ENCODE data around the gene RAB30.

Gene RAB30

GRCh38 chr11:83007477-83007876, 64.2 kb downstream of the RAB30 start:
- no peaks in the 10 kb centered on the region for H3K9me3 ChIP-seq (ENCODE audit: control insufficient read depth, insufficient read depth, low read length)
- peak overlapping the region; percentile 57 for H3K27ac ChIP-seq (ENCODE audit: low read depth, low read length)
- H3K4me2 ChIP-seq (ENCODE audit: low read length) = peak overlapping the region; percentile 68

GRCh38 chr11:83006877-83007330, 64.8 kb downstream of the RAB30 start:
- TF ChIP-seq CTCF (IDR thresholded peaks at IDR 0.05; ENCODE audit: low read depth, low read length, poor library complexity, severe bottlenecking) (no peak), EZH2phosphoT487 (IDR thresholded peaks at IDR 0.05; ENCODE audit: borderline replicate concordance, low read length) (no peak)
- Histone ChIP-seq H3K4me2 (ENCODE audit: low read length) (0 out of 2 replicates have a peak overlapping the region, but pooled peaks have one; percentile 19), H3F3A (ENCODE audit: control insufficient read depth, insufficient read depth) (peaks cover 4% of the 10 kb centered on the region), H3K9me3 (ENCODE audit: control insufficient read depth, insufficient read depth, low read length) (no peaks in the 10 kb centered on the region), H3K4me3 (ENCODE audit: low read length) (no peak overlapping the region), H3K36me3 (ENCODE audit: control insufficient read depth, low read length) (peaks cover 54% of the 10 kb centered on the region), H4K20me1 (ENCODE audit: control insufficient read depth, insufficient read depth, low read depth, low read length) (peaks cover 25% of the 10 kb centered on the region; the same call in 1 of the 2 replicates), H3K27me3 (ENCODE audit: control insufficient read depth, low read length) (no peaks in the 10 kb centered on the region), H3K9me2 (replicated peaks; ENCODE audit: control insufficient read depth, low read length) (no peaks in the 10 kb centered on the region), H3K4me1 (ENCODE audit: control insufficient read depth, low read length) (peaks cover 70% of the 10 kb centered on the region), H3K27ac (ENCODE audit: low read depth, low read length) (no peak overlapping the region), H3K79me2 (ENCODE audit: control insufficient read depth, low read length) (peaks cover 98% of the 10 kb centered on the region)

More at GRCh38 chr11:83007477-83007876, 64.2 kb downstream of the RAB30 start:
- Histone ChIP-seq H4K20me1 (ENCODE audit: control insufficient read depth, insufficient read depth, low read depth, low read length) (peaks cover 23% of the 10 kb centered on the region; the same call in 1 of the 2 replicates), H3K79me2 (ENCODE audit: control insufficient read depth, low read length) (peaks cover 97% of the 10 kb centered on the region), H3K4me1 (ENCODE audit: control insufficient read depth, low read length) (peaks cover 68% of the 10 kb centered on the region), H3K4me3 (ENCODE audit: low read length) (peak overlapping the region; percentile 49; the same call in 1 of the 2 replicates), H3K36me3 (ENCODE audit: control insufficient read depth, low read length) (peaks cover 53% of the 10 kb centered on the region), H3F3A (ENCODE audit: control insufficient read depth, insufficient read depth) (peaks cover 4% of the 10 kb centered on the region), H3K27me3 (ENCODE audit: control insufficient read depth, low read length) (no peaks in the 10 kb centered on the region), H3K9me2 (replicated peaks; ENCODE audit: control insufficient read depth, low read length) (no peaks in the 10 kb centered on the region)
- TF ChIP-seq CTCF (IDR thresholded peaks at IDR 0.05; ENCODE audit: low read depth, low read length, poor library complexity, severe bottlenecking) = no peak
- TF ChIP-seq EZH2phosphoT487 (IDR thresholded peaks at IDR 0.05; ENCODE audit: borderline replicate concordance, low read length) = no peak

- Histone ChIP-seq H3K79me2 (ENCODE audit: control insufficient read depth, low read length) (peaks cover 97% of the 10 kb centered on the region), H4K20me1 (ENCODE audit: control insufficient read depth, insufficient read depth, low read depth, low read length) (peaks cover 23% of the 10 kb centered on the region; the same call in 1 of the 2 replicates), H3K36me3 (ENCODE audit: control insufficient read depth, low read length) (peaks cover 50% of the 10 kb centered on the region), H3K4me1 (ENCODE audit: control insufficient read depth, low read length) (peaks cover 64% of the 10 kb centered on the region), H3K27ac (ENCODE audit: low read depth, low read length) (no peak overlapping the region), H3K4me3 (ENCODE audit: low read length) (no peak overlapping the region), H3K9me2 (replicated peaks; ENCODE audit: control insufficient read depth, low read length) (no peaks in the 10 kb centered on the region), H3F3A (ENCODE audit: control insufficient read depth, insufficient read depth) (peaks cover 4% of the 10 kb centered on the region), H3K27me3 (ENCODE audit: control insufficient read depth, low read length) (no peaks in the 10 kb centered on the region), H3K4me2 (ENCODE audit: low read length) (no peak overlapping the region), H3K9me3 (ENCODE audit: control insufficient read depth, insufficient read depth, low read length) (no peaks in the 10 kb centered on the region)
- TF ChIP-seq CTCF (IDR thresholded peaks at IDR 0.05; ENCODE audit: low read depth, low read length, poor library complexity, severe bottlenecking) = no peak
Observed at GRCh38 chr11:83004746-83005556, 66.7 kb downstream of the RAB30 start.

All from DOHH2 (cell line).